ENCODE results near the gene BNIP3. TPM values are rescaled to one million over a fixed set of nuclear protein-coding genes. Genes with fewer than 3 reads are reported as not detected.
"Not testable (repeated sequence)": the region's sequence is repeated elsewhere in the genome, so short reads cannot be mapped to it uniquely, and the experiment has no call there.

The BNIP3 gene
- total RNA-seq, 1 donor from 2014 or later, result 57.3 TPM

DNA sequence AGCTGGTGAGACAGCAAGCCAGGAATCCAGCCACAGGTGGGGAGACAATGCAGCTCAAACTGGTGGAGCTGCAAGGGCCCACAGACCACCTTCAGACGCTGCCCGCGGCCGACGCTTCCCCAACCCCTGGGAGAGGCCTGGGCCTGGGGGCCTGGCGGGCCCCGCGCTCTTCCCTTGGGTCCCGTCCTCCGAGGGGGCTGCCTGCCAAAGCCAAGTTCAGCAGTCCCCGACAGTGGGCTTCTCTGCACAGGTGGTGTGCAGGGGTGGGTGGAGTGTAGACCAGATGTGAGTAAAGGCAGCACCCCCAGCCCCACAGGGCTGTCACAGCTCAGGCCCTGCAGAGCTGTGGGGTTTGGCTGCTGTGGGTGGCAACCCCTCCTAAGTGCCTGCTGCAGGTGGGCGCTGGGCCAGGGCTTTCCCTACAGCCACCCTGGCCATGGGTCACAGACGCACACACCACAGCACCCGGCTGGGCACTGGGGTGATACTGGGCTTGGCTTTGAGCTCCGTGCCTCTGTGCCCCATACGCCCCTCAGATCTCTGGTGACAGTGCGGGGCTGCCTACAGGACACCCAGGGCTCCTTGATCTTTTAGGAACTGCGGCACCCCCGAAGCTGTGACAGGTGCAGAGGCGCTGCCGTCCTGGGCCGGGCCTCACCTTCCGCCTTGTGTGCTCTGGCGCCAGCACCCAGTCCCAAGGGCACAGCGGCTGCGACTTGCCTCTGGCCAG lies 20.5 kb downstream of the BNIP3 start:
- no peaks in the 10 kb centered on the region for H3K27me3 ChIP-seq (ENCODE audit: control insufficient read depth, insufficient read depth, low read length)
- TF ChIP-seq, protein P1, sequence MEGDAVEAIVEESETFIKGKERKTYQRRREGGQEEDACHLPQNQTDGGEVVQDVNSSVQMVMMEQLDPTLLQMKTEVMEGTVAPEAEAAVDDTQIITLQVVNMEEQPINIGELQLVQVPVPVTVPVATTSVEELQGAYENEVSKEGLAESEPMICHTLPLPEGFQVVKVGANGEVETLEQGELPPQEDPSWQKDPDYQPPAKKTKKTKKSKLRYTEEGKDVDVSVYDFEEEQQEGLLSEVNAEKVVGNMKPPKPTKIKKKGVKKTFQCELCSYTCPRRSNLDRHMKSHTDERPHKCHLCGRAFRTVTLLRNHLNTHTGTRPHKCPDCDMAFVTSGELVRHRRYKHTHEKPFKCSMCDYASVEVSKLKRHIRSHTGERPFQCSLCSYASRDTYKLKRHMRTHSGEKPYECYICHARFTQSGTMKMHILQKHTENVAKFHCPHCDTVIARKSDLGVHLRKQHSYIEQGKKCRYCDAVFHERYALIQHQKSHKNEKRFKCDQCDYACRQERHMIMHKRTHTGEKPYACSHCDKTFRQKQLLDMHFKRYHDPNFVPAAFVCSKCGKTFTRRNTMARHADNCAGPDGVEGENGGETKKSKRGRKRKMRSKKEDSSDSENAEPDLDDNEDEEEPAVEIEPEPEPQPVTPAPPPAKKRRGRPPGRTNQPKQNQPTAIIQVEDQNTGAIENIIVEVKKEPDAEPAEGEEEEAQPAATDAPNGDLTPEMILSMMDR (IDR thresholded peaks at IDR 0.05; ENCODE audit: insufficient read depth, low read length, poor library complexity, severe bottlenecking), result no peak
- peaks cover 1% of the 10 kb centered on the region for H3K36me3 ChIP-seq (ENCODE audit: control insufficient read depth, insufficient read depth, low read length)
- no peak for DNase-seq (ENCODE audit: low read depth)
- no peak overlapping the region for H3K4me3 ChIP-seq (ENCODE audit: low read depth, low read length)

DNA sequence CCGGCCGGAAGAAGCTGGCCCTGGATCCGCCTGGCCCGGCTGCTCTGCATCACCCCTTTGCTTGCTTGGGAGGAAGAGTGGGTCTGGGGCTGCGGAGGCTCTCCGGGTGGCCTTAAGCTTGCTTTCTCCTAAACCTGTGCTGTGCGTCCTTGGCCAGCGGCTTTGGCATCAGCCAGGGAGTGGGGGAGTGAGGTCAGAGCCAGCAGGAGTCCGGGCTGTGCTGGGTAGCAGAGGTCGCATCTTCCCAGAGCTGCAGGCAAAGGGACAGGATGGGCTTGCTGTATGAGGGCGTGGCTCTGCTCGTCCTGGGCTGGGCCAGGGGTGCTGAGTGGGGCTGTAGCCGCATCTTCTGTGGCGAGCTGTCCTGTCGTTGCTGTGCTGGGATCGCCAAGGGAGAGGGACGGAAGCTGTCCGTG lies 21.1 kb downstream of the BNIP3 start:
- peaks cover 1% of the 10 kb centered on the region for H3K36me3 ChIP-seq (ENCODE audit: control insufficient read depth, insufficient read depth, low read length)
- no peaks in the 10 kb centered on the region for H3K27me3 ChIP-seq (ENCODE audit: control insufficient read depth, insufficient read depth, low read length)
- no peak overlapping the region for H3K4me3 ChIP-seq (ENCODE audit: low read depth, low read length)
- DNase-seq (ENCODE audit: low read depth), result no peak
- TF ChIP-seq, protein P1 (IDR thresholded peaks at IDR 0.05; ENCODE audit: insufficient read depth, low read length, poor library complexity, severe bottlenecking), result no peak

GRCh38 chr10:131959841-131960240 lies 21.9 kb downstream of the BNIP3 start:
- TF ChIP-seq, protein P1 (IDR thresholded peaks at IDR 0.05; ENCODE audit: insufficient read depth, low read length, poor library complexity, severe bottlenecking), result no peak

GRCh38 chr10:131955591-131956340 lies 26.0 kb downstream of the BNIP3 start:
- TF ChIP-seq, protein P1 (IDR thresholded peaks at IDR 0.05; ENCODE audit: insufficient read depth, low read length, poor library complexity, severe bottlenecking), result no peak
- DNase-seq (ENCODE audit: low read depth), result no peak
- Histone ChIP-seq H3K27me3 (ENCODE audit: control insufficient read depth, insufficient read depth, low read length) (no peaks in the 10 kb centered on the region), H3K4me3 (ENCODE audit: low read depth, low read length) (no peak overlapping the region), H3K36me3 (ENCODE audit: control insufficient read depth, insufficient read depth, low read length) (peaks cover 1% of the 10 kb centered on the region)

More at GRCh38 chr10:131959841-131960240, 21.9 kb downstream of the BNIP3 start:
- Histone ChIP-seq H3K36me3 (ENCODE audit: control insufficient read depth, insufficient read depth, low read length) (peaks cover 1% of the 10 kb centered on the region), H3K27me3 (ENCODE audit: control insufficient read depth, insufficient read depth, low read length) (no peaks in the 10 kb centered on the region), H3K4me3 (ENCODE audit: low read depth, low read length) (no peak overlapping the region)
- no peak for DNase-seq (ENCODE audit: low read depth)

GRCh38 chr10:131954356-131954965 lies 27.3 kb downstream of the BNIP3 start:
- TF ChIP-seq, protein P1 (IDR thresholded peaks at IDR 0.05; ENCODE audit: insufficient read depth, low read length, poor library complexity, severe bottlenecking), result no peak
- H3K27me3 ChIP-seq (ENCODE audit: control insufficient read depth, insufficient read depth, low read length), result no peaks in the 10 kb centered on the region
- DNase-seq (ENCODE audit: low read depth), result no peak
- peaks cover 1% of the 10 kb centered on the region for H3K36me3 ChIP-seq (ENCODE audit: control insufficient read depth, insufficient read depth, low read length)
- no peak overlapping the region for H3K4me3 ChIP-seq (ENCODE audit: low read depth, low read length)

DNA sequence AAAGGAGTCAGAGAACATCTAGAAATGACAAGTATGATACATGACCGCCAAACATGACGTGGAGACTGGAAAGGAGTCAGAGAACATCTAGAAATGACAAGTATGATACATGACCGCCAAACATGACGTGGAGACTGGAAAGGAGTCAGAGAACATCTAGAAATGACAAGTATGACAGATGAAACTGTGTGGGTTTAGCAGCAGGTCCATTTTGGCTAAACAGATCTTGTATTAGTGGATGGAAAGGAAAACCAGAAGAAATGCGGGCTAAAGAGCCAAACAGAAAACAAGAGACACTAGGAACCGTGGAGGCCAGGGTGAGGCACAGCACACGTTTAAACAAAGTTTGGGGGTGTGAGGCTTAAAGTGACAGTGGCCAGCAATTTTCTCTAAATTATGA lies 31.8 kb downstream of the BNIP3 start:
- H3K27me3 ChIP-seq (ENCODE audit: control insufficient read depth, insufficient read depth, low read length); H3K36me3 ChIP-seq (ENCODE audit: control insufficient read depth, insufficient read depth, low read length); DNase-seq (ENCODE audit: low read depth); H3K4me3 ChIP-seq (ENCODE audit: low read depth, low read length): not testable (repeated sequence)

Measured in kidney epithelial cell (primary cell).